ENCODE data around the gene SATB2.

The SATB2 gene

DNA sequence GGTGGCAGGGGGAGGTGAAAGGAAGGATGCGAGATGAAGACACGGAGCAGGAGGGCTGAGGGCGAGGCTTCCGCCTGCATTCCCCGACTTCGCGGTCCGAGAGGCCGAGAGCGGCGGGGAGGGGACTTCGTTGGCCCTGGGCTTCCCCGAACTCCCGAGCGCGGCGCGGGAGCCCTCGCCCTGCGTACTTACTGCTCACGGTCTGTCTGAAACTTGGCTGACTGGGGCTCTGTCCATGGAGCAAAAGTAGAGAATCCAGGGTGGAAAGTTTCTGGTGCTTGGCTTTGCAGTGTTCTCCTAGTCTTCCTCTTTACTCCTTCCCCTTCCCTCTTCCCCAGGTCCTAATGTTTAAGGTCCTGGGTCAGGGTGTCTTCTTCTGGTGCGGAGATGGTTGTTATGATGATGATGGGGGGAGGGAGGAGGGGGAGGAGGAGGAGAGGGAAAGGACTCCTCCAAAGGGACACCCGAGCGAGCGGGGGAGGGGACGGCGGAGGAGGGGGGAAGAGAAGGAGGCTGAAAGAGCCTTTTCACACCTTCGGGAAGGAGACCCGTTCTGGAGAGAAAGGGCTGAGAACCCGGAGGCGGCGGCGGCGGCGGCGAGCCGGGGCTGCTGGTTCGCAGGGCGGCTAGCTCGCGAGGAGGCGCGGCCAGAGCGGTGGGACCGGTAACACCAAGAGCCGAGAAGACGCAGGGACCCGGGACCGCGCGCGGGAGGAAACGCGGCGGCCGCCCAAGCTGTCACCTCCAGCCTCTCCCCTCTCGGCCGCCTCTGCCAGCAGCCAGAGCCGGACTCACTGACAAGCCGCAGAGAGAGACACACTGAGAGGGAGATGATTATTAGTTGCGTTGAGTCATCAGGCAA is at the start of gene SATB2:
Gene SATB2 (minus strand): TSS at position 793 of the 862 bp plus-strand sequence. CDS start 1,902 bp downstream, outside the sequence.
- peak; percentile 21 to 71 for DNase-seq (ENCODE audit: low read depth in 2 of 2)

DNA sequence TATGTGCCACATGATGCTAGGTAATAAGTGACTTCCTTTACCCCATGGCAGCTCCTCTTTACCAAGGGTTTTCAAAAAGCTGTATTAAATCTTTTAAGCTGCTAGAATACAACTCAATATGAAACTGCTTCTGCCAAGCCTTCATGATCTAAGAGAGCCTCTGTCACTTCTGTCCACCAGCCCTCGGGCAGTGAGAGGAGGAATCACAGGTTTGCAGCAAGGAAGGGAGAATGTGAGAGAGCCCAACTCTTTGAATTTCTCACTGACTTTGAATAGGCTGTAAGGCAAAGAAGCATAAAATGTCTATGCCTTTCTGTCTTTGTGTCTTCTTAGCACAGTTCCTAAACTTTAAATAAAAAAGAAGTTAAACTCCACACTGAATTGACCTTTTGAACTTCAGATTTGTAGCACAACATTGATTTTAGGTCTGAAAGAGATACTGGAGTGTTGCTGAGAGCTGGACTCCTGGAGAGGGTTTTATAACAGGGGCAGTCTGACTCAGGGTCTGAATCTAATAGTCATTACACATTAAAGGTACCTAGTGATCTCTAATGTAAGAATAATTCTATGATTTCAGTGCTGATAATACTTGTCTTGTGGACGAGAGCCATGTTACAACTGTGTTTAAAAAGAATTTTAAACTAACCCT is 48.1 kb upstream of the SATB2 start:
- TF ChIP-seq, protein P1, sequence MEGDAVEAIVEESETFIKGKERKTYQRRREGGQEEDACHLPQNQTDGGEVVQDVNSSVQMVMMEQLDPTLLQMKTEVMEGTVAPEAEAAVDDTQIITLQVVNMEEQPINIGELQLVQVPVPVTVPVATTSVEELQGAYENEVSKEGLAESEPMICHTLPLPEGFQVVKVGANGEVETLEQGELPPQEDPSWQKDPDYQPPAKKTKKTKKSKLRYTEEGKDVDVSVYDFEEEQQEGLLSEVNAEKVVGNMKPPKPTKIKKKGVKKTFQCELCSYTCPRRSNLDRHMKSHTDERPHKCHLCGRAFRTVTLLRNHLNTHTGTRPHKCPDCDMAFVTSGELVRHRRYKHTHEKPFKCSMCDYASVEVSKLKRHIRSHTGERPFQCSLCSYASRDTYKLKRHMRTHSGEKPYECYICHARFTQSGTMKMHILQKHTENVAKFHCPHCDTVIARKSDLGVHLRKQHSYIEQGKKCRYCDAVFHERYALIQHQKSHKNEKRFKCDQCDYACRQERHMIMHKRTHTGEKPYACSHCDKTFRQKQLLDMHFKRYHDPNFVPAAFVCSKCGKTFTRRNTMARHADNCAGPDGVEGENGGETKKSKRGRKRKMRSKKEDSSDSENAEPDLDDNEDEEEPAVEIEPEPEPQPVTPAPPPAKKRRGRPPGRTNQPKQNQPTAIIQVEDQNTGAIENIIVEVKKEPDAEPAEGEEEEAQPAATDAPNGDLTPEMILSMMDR (IDR thresholded peaks at IDR 0.05; ENCODE audit: low read depth, low read length), result no peak
- DNase-seq (ENCODE audit: low read depth in 2 of 2), result no peak

More for the DNA sequence above, at the start of gene SATB2:
- H3K4me3 ChIP-seq (replicated peaks in 1 of 2; ENCODE audit: low read depth in 2 of 2, low read length in 2 of 2), result peak within 1 kb of the TSS; percentile 81 to 83
- TF ChIP-seq, protein P1 (IDR thresholded peaks at IDR 0.05; ENCODE audit: low read depth, low read length), result no peak

DNA sequence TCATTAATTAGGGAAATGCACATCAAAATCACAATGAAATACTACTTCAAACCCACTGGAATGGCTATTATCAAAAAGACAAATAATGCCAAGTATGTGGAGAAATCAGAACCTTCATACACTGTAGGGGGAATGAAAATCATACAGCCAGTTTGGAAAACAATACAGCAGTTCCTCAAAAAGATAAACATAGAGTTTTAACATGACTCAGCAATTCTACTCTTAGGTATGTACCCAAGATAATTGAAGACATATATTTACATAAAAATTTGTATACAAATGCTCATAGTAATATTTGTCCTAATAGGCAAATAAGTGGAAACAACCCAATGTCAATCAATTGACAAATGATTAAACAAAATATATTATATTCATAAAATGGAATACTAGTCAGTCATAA is 45.4 kb upstream of the SATB2 start:
- TF ChIP-seq, protein P1 (IDR thresholded peaks at IDR 0.05; ENCODE audit: low read depth, low read length), result no peak
- no peak overlapping the region for H3K4me3 ChIP-seq (replicated peaks in 1 of 2; ENCODE audit: low read depth in 2 of 2, low read length in 2 of 2)
- DNase-seq (ENCODE audit: low read depth in 2 of 2), result no peak

More for the DNA sequence above, 48.1 kb upstream of the SATB2 start:
- H3K4me3 ChIP-seq (replicated peaks in 1 of 2; ENCODE audit: low read depth in 2 of 2, low read length in 2 of 2), result no peak overlapping the region

DNA sequence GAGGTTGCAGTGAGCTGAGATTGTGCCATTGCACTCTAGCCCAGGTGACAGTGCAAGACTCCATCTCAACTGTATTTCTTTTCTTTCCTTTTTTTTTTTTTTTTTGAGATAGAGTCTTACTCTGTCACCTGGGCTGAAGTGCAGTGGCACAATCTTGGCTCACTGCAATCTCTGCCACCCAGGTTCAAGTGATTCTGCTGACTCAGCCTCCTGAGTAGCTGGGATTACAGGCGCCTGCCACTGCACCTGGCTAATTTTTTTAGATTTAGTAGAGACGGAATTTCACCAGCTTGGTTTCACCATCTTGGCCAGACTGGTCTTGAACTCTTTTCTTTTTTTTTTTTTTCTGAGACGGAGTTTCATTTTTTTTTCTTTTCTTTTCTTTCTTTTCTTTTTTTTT is 41.3 kb upstream of the SATB2 start:
- H3K4me3 ChIP-seq (replicated peaks in 1 of 2; ENCODE audit: low read depth in 2 of 2, low read length in 2 of 2), result no peak overlapping the region
- TF ChIP-seq, protein P1 (IDR thresholded peaks at IDR 0.05; ENCODE audit: low read depth, low read length), result no peak
- DNase-seq (ENCODE audit: low read depth in 2 of 2), result no peak

DNA sequence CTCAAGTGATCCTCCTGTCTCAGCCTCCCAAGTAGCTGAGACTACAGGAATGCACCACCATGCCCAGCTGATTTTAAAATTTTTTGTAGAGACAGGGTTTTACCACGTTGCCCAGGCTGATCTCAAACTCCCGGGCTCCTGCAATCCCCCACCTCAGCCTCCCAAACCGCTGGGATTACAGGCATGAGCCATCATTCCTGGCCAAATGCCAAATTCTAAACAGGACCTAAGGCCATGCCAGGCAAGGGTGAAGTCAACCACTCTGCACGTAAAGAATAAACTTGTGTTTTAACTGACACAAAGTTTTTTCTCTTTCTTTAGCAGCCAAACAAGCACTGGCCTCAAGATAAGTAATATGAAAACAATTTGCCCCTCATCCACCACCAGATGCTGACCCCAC is 37.4 kb upstream of the SATB2 start:
- no peak for DNase-seq (ENCODE audit: low read depth in 2 of 2)
- TF ChIP-seq, protein P1 (IDR thresholded peaks at IDR 0.05; ENCODE audit: low read depth, low read length), result no peak
- H3K4me3 ChIP-seq (replicated peaks in 1 of 2; ENCODE audit: low read depth in 2 of 2, low read length in 2 of 2), result no peak overlapping the region

DNA sequence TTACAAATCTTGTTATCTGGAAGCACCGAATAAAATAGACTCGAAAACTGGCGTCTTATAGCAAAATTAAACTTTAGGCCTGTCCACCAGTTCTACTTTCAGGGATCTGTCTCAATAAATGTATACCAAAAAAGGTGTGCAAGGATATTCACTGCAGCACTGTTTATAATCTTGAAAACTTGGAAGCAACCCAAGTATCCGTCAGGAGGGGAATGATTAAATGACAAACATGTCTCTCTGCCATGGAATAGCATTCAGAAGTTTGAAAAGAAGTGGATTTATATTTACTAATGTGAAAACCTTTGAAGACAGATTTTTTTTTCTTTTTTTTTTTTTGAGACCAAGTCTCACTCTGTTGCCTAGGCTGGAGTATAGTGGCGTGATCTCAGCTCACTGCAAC is 32.3 kb upstream of the SATB2 start:
- no peak overlapping the region for H3K4me3 ChIP-seq (replicated peaks in 1 of 2; ENCODE audit: low read depth in 2 of 2, low read length in 2 of 2)
- TF ChIP-seq, protein P1 (IDR thresholded peaks at IDR 0.05; ENCODE audit: low read depth, low read length), result no peak
- DNase-seq (ENCODE audit: low read depth in 2 of 2), result no peak
